Ectodermal cell (in vitro differentiated cells): ENCODE results near the gene STK26.
"Not testable (repeated sequence)": the region's sequence is repeated elsewhere in the genome, so short reads cannot be mapped to it uniquely, and the experiment has no call there.

Source experiments
- H3K27ac ChIP-seq: 2 replicates; pipeline ENCODE4 v1.7.0; 2013; ENCODE audit warnings: mild to moderate bottlenecking, low read depth, low read length; ENCODE audit not compliant: insufficient read depth, poor library complexity, severe bottlenecking
- H3K27me3 ChIP-seq: 2 replicates; pipeline ENCODE4 v1.7.0; 2013; ENCODE audit warnings: mild to moderate bottlenecking, low read length; ENCODE audit not compliant: insufficient read depth, control insufficient read depth, poor library complexity, severe bottlenecking
- H3K36me3 ChIP-seq: one replicate; pipeline ENCODE4 v1.7.0; 2013; ENCODE audit warnings: low read length; ENCODE audit not compliant: control insufficient read depth, insufficient read depth
- H3K4me1 ChIP-seq: one replicate; pipeline ENCODE4 v1.7.0; 2013; ENCODE audit warnings: low read length; ENCODE audit not compliant: control insufficient read depth, insufficient read depth
- H3K4me3 ChIP-seq: 2 replicates; pipeline ENCODE4 v1.7.0; 2013; ENCODE audit warnings: low read depth, low read length, control low read depth; ENCODE audit not compliant: insufficient read depth
- H3K9me3 ChIP-seq: 2 replicates; pipeline ENCODE4 v1.7.0; 2013; ENCODE audit warnings: mild to moderate bottlenecking, low read length, moderate library complexity; ENCODE audit not compliant: control insufficient read depth
- whole genome bisulfite sequencing, 2 experiments: methylation state at CpG; one replicate each; pipeline ENCODE4 v1.1.7; 2013; ENCODE audit warnings: missing lambda C conversion rate in 2 of 2; 5-methylcytosine and 5-hydroxymethylcytosine counted together

The STK26 gene

DNA sequence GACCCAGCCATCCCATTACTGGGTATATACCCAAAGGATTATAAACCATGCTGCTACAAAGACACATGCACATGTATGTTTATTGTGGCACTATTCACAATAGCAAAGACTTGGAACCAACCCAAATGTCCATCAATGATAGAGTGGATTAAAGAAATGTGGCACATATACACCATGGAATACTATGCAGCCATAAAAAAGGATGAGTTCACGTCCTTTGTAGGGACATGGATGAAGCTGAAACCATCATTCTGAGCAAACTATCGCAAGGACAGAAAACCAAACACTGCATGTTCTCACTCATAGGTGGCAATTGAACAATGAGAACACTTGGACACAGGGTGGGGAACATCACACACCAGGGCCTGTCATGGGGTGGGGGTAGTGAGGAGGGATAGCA, 12.9 kb upstream of the STK26 start:
- not testable (repeated sequence) for H3K27me3 ChIP-seq, H3K4me3 ChIP-seq, H3K9me3 ChIP-seq, H3K4me1 ChIP-seq, H3K36me3 ChIP-seq, H3K27ac ChIP-seq
- WGBS, 2 experiments = 80 to 100% methylated on average over 2 of the region's 2 CpGs

DNA sequence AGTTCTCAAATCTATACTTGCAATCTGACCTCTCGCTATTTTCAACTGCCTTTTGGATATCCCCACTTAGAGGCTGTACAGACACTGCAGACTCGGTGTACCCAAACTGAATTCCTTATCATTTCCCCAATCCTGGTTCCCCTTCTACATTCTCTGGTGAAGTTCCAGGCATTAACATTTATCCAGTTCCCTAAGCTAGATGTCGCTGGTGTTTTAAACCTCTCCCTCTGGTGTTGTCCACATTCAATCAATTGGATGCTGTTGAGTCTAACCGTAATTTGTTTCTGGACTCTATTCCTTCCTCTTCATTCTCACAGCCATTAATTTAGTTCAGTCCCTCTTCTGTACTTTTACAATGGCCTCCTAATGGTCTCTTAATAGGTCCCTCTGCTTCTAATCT, 7.2 kb upstream of the STK26 start:
- no peaks in the 10 kb centered on the region for H3K27me3 ChIP-seq
- no peak overlapping the region for H3K4me3 ChIP-seq
- no peaks in the 10 kb centered on the region for H3K9me3 ChIP-seq
- WGBS, 2 experiments = 85 to 91% methylated on average over 4 of the region's 4 CpGs
- no peaks in the 10 kb centered on the region for H3K36me3 ChIP-seq
- H3K4me1 ChIP-seq = no peaks in the 10 kb centered on the region
- H3K27ac ChIP-seq = no peak overlapping the region

DNA sequence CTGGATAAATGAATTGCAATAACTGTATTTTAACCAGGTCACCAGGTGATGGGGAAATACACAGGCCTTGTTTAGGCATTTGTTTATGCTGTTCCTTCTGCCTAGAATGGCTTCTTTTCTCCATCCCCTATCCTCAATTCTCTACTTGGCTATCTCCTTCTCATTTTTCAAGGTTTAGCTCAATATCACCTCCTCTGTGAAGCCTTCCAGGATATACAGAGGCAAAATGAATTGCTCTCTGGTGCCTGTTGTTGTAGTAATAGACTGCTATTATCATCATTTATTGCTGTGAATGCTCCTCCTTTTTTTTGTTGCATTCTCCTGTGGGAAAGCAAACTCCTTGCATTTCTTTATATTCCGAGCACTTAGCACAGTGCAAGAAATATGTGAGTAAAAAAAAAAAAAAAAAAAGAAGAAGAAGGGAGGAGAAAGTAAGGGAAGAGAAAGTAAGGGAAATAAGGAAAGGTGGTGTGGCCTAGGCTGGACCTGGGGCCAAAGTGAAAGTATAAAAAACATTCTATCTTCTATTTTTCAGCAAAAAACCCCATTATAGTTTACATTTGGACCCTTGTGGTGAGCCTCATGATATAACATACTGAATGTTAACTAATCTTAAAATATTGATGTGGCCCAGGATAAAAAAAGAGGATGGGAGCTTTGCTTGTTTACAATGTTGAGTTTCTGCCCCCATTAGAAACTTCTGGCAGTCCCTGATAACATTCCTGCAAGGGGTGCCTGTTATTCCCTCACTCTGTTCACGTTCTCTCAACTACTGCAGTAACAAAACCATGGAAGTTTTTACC, 6.3 kb upstream of the STK26 start:
- 75 to 81% methylated on average over 2 of the region's 2 CpGs for WGBS, 2 experiments
- Histone ChIP-seq H3K4me1 (no peaks in the 10 kb centered on the region), H3K27ac (no peak overlapping the region), H3K36me3 (no peaks in the 10 kb centered on the region), H3K9me3 (no peaks in the 10 kb centered on the region), H3K27me3 (no peaks in the 10 kb centered on the region), H3K4me3 (no peak overlapping the region)

DNA sequence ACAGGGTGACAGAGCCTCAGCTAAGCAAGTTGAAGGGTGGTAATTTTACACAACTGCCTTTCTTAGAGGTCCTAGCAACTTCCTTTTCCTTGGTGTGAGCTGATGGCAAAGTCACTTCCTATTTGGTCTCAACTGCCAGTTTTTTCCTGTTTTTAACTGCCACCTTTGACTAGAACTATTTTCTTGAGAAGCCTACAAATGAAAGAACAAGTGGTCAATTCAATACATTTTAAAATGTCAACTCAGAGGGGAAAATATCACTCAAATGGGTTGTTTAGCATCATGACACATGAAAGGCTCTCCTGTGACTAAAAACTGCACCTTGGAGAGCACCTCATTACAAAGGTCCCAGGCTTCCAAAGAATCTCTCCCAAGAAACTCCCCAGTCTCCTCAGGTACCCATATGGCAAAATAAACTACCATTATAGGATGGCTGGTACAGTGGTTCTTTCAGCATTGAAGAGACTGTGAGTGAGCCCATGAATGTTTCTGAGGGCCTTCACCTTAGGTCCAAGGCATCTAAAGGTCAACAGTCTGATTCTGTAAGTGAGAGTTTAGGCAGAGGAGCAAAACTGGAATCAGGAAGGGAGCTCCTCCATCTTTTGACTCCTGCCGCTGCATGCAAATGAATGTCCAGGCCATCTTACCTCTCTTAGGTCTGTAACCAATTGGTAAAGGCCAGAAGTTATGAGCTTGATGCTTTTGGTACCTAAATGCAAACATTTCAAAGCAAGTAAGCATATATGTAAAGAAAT, 5.5 kb upstream of the STK26 start:
- H3K27ac ChIP-seq = no peak overlapping the region
- no peaks in the 10 kb centered on the region for H3K27me3 ChIP-seq
- 100% methylated on average over 1 of the region's 1 CpG for WGBS, 2 experiments
- H3K4me3 ChIP-seq = no peak overlapping the region
- no peaks in the 10 kb centered on the region for H3K36me3 ChIP-seq
- no peaks in the 10 kb centered on the region for H3K4me1 ChIP-seq
- H3K9me3 ChIP-seq = no peaks in the 10 kb centered on the region

DNA sequence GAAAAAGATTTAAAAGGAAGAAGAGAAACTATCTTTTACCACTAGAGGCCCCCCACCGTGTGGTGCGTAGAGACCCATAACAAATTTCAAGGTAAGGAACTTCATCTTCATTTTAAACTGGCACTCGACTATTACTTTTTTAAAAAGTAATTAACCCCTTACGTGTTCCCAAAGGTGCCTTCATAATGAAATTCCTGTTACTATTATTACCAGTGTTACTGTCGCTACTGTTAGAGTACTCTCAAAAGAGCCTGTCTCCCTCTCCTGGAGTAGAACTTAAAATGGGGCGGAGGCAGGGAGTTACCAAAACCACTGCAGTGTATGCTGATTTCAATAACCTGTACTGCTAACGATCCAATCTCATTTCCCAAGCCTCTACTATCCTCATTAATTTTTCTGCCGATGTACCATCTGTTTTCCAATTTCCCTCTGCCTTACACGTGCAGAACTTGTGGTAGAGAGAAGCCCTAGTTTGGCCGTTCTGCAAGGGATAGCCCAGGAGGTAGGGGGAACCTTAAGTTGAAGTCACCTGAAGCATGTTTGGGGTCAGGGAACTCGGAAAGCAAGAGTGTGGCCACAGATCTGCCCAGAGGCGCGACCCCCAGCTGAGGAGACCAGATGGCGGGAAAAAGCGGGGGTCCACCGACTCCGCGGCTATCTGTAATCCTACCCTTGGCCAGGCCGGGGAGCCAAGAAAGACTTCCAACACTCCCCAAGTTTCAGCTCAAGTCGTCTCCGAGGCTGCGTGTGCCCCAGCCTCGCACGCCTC, 720 bp upstream of the STK26 start:
- H3K27ac ChIP-seq = peak overlapping the region; percentile 85
- peak overlapping the region; percentile 73 for H3K4me3 ChIP-seq
- H3K9me3 ChIP-seq = no peaks in the 10 kb centered on the region
- WGBS, 2 experiments = 4 to 5% methylated on average over 21 to 24 of the region's 24 CpGs
- no peaks in the 10 kb centered on the region for H3K4me1 ChIP-seq
- H3K27me3 ChIP-seq = no peaks in the 10 kb centered on the region
- no peaks in the 10 kb centered on the region for H3K36me3 ChIP-seq

DNA sequence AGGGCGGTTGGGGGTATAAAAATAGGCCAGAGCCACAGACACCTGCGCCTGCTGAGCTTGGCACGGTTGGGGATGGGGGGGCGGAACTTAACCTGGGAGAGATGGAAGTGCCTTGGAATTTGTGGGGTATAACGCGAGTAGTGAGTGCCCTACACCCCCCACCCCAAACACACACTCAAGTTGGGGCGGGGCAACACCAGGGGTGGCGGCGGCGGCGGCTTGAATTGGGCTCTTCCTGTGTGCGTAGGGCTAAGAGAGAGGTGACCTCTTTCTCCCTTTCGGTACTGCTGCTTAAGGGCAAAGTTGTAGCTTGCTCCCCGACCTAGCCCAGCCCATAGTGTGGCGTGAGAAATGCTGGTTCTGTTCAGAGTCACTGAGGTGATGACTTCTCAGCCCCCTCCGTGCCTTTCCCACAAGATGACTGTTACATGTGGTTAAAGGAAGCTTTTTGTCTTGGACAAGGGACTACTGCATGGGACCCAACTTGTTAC, 839 bp downstream of the STK26 start:
- H3K9me3 ChIP-seq = no peaks in the 10 kb centered on the region
- H3K4me3 ChIP-seq = peak overlapping the region; percentile 73
- no peaks in the 10 kb centered on the region for H3K36me3 ChIP-seq
- 0 to 1% methylated on average over 10 to 13 of the region's 16 CpGs for WGBS, 2 experiments
- H3K4me1 ChIP-seq = no peaks in the 10 kb centered on the region
- peak overlapping the region; percentile 85 for H3K27ac ChIP-seq
- H3K27me3 ChIP-seq = no peaks in the 10 kb centered on the region

DNA sequence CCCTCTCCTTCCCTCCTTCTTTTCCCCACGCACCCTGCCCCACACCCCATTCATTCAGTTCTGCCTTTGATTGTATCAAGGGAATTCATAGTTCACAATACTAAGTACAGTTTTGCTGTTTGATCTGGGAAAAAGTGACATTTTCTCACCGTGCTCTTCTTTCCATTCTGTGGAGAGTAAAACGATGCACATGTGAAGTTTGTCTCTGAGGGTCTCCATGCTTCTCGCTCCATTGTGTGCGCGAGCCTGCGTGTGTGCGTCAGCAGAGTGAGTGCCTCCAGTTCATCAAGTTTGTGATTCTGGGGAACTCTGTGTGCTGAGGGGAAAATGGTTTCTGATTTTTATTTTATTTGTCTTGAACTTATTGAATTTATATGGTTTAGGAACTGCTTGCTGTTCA, 1.9 kb downstream of the STK26 start:
- Histone ChIP-seq H3K27ac (no peak overlapping the region), H3K4me3 (peak overlapping the region; percentile 73), H3K9me3 (no peaks in the 10 kb centered on the region), H3K4me1 (no peaks in the 10 kb centered on the region), H3K27me3 (no peaks in the 10 kb centered on the region), H3K36me3 (no peaks in the 10 kb centered on the region)
- 2 to 3% methylated on average over 8 of the region's 8 CpGs for WGBS, 2 experiments

DNA sequence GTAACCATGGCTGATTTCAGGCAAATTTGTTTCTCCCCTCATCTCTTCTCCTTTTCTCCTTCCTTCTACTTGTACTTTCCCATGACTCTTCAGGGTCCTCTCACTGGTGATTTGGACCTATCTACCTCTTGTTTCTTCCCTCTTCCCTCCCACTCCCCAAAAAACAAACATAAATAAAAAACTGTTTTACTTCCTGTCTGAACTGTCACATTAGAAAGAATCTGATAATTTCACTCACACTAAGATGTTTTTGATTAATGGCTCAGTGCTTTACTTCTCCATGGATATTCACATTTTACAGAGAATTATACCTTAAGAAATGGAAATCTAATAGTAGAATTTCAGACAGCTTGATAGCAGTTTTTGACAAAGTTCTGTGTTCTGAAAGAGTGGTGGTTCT, 7.2 kb downstream of the STK26 start:
- Histone ChIP-seq H3K4me1 (peaks cover 3% of the 10 kb centered on the region), H3K4me3 (no peak overlapping the region), H3K36me3 (no peaks in the 10 kb centered on the region), H3K27me3 (no peaks in the 10 kb centered on the region), H3K9me3 (no peaks in the 10 kb centered on the region), H3K27ac (no peak overlapping the region)

DNA sequence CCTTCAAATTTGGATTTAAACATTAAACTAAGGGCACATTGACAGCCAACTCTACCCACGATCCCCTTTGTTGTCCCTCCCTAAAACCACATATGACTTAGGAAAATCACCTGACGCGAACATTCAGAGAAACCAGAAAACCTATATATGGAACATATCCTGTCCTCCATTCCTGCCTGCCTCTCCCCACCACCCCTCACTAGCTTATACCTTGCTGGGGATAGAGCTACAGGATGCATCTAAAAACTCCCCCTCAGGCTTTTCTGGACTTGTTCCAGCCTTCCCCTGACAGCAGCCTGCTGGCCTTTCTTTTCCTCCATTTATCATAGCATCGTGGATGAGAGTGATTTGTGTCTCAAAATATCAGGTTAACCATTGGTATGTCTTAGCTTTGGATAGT, 8.8 kb downstream of the STK26 start:
- WGBS, 2 experiments = 87 to 96% methylated on average over 3 to 4 of the region's 4 CpGs
- H3K9me3 ChIP-seq = no peaks in the 10 kb centered on the region
- H3K4me3 ChIP-seq = no peak overlapping the region
- no peaks in the 10 kb centered on the region for H3K27me3 ChIP-seq
- H3K4me1 ChIP-seq = peaks cover 3% of the 10 kb centered on the region
- no peaks in the 10 kb centered on the region for H3K36me3 ChIP-seq
- no peak overlapping the region for H3K27ac ChIP-seq

DNA sequence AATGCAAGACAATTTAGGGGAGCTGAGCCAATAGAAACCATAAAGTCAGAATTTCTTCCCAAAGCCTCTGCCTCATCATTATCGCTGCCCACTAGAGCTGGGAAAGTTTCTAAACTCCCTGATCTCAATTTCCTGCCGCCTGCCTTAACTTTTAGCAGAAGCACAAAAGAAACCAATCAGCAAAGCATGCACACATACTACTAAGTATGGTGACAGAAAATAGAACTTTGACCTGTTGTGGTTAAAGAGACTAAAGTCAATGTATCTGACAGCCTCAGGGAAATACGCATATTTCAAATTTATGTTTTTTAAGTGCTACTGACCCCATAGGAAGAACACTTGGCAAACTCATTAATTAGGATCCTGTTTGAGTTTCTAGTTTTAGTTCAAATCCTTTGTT, 10.1 kb downstream of the STK26 start:
- H3K4me3 ChIP-seq = no peak overlapping the region
- H3K27me3 ChIP-seq = no peaks in the 10 kb centered on the region
- peaks cover 3% of the 10 kb centered on the region for H3K4me1 ChIP-seq
- H3K9me3 ChIP-seq = no peaks in the 10 kb centered on the region
- no peak overlapping the region for H3K27ac ChIP-seq
- WGBS, 2 experiments = 91 to 94% methylated on average over 3 of the region's 3 CpGs
- no peaks in the 10 kb centered on the region for H3K36me3 ChIP-seq
